HFFc6 (cell line): ENCODE results near the gene BATF2. TPM values are rescaled to one million over a fixed set of nuclear protein-coding genes. Genes with fewer than 3 reads are reported as not detected.

Experiments used
- DNase-seq: peaks from one replicate; pipeline ENCODE4 v3.0.0-alpha.2; 2018
- H3K27ac Mint-ChIP-seq: 2 replicates; pipeline ENCODE4 v1.8.0; 2020; ENCODE audit warnings: mild to moderate bottlenecking, mixed read lengths
- H3K27me3 Mint-ChIP-seq: 2 replicates; pipeline ENCODE4 v1.8.0; 2021; ENCODE audit warnings: mild to moderate bottlenecking, moderate library complexity, mixed read lengths; ENCODE audit not compliant: insufficient read depth
- H3K36me3 Mint-ChIP-seq: 2 replicates; pipeline ENCODE4 v1.8.0; 2021; ENCODE audit warnings: low read depth, mixed read lengths
- H3K4me1 Mint-ChIP-seq: 2 replicates; pipeline ENCODE4 v1.8.0; 2020; ENCODE audit warnings: low read depth, mixed read lengths
- H3K4me3 Mint-ChIP-seq: 2 replicates; pipeline ENCODE4 v1.8.0; 2020; ENCODE audit warnings: mild to moderate bottlenecking, moderate library complexity, mixed read lengths
- H3K9me3 Mint-ChIP-seq: 2 replicates; pipeline ENCODE4 v1.8.0; 2020; ENCODE audit warnings: mild to moderate bottlenecking, mixed read lengths
- CTCF ChIP-seq: fragments of 200-600 bp; sonication (generic); IDR thresholded peaks from 2 replicates; pipeline ENCODE4 v1.5.0; 2021; ENCODE audit warnings: antibody characterized with exemption, mild to moderate bottlenecking
- total RNA-seq, 6 experiments: library from RNA; stranded (reverse); fragmentation: NEBNext Ultra II Directional; extraction: Animal tissue kit (Norgen Biotek cat#: 25700); gene quantifications; 2 replicates in 1 of 6; 3 replicates in 5 of 6; pipeline ENCODE4 v1.2.3, GENCODE V29; 2021

BATF2 gene
- total RNA-seq, 6 experiments from 2014 or later = 0.22 to 0.45 (median 0.36) TPM

- H3K27ac Mint-ChIP-seq = no peak overlapping the region
- peaks cover 6% of the 10 kb centered on the region for H3K27me3 Mint-ChIP-seq
- H3K4me1 Mint-ChIP-seq = peaks cover 9% of the 10 kb centered on the region
- H3K4me3 Mint-ChIP-seq = no peak overlapping the region
- H3K36me3 Mint-ChIP-seq = peaks cover 10% of the 10 kb centered on the region
- H3K9me3 Mint-ChIP-seq = no peaks in the 10 kb centered on the region
- no peak for TF ChIP-seq CTCF
- no peak for DNase-seq
Observed at GRCh38 chr11:65019824-65020223, 23.1 kb upstream of the BATF2 start.

- H3K9me3 Mint-ChIP-seq = no peaks in the 10 kb centered on the region
- no peak overlapping the region for H3K27ac Mint-ChIP-seq
- peaks cover 10% of the 10 kb centered on the region for H3K36me3 Mint-ChIP-seq
- no peak for TF ChIP-seq CTCF
- no peak overlapping the region for H3K4me3 Mint-ChIP-seq
- H3K27me3 Mint-ChIP-seq = peaks cover 6% of the 10 kb centered on the region
- no peak for DNase-seq
- peaks cover 15% of the 10 kb centered on the region for H3K4me1 Mint-ChIP-seq
Observed at GRCh38 chr11:65017937-65018336, 21.2 kb upstream of the BATF2 start.

GRCh38 chr11:65016705-65017104, 19.9 kb upstream of the BATF2 start:
- DNase-seq = no peak
- Mint-ChIP-seq H3K36me3 (peaks cover 10% of the 10 kb centered on the region), H3K4me3 (no peak overlapping the region), H3K4me1 (peaks cover 18% of the 10 kb centered on the region), H3K27ac (peak overlapping the region; percentile 8; the same call in 1 of the 2 replicates), H3K9me3 (no peaks in the 10 kb centered on the region), H3K27me3 (peaks cover 8% of the 10 kb centered on the region)
- TF ChIP-seq CTCF = no peak

GRCh38 chr11:65014726-65015227, 18.0 kb upstream of the BATF2 start:
- no peaks in the 10 kb centered on the region for H3K9me3 Mint-ChIP-seq
- peaks cover 8% of the 10 kb centered on the region for H3K27me3 Mint-ChIP-seq
- H3K4me1 Mint-ChIP-seq = peaks cover 18% of the 10 kb centered on the region
- no peak for DNase-seq
- H3K4me3 Mint-ChIP-seq = peak overlapping the region; percentile 86
- no peak for TF ChIP-seq CTCF
- peak overlapping the region; percentile 83 for H3K27ac Mint-ChIP-seq
- peaks cover 10% of the 10 kb centered on the region for H3K36me3 Mint-ChIP-seq

GRCh38 chr11:65013888-65014725, 17.3 kb upstream of the BATF2 start, which contains the start of gene ARL2:
Gene ARL2 (plus strand): TSS chr11:65014160. CDS start chr11:65014208, 48 bp downstream.
- Mint-ChIP-seq H3K36me3 (peaks cover 10% of the 10 kb centered on the region), H3K27ac (peak within 1 kb of the TSS; percentile 98), H3K27me3 (peaks cover 8% of the 10 kb centered on the region), H3K4me3 (peak within 1 kb of the TSS; percentile 93), H3K4me1 (peaks cover 18% of the 10 kb centered on the region), H3K9me3 (no peaks in the 10 kb centered on the region)
- TF ChIP-seq CTCF = peak; percentile 88
- DNase-seq = peak; percentile 80
